Endothelial cell of umbilical vein (primary cell): ENCODE results near the gene ETNK1. TPM values are rescaled to one million over a fixed set of nuclear protein-coding genes. Genes with fewer than 3 reads are reported as not detected.

ENCODE experiments used
- BruUV-seq: library from RNA; stranded (reverse); fragments of 400-500 nt; replicated peaks from 2 replicates; lab custom pipeline; 2021; lab: Mats Ljungman, UMichigan
- CTCF ChIA-PET: fragments of 300-600, 350-600 bp; sonication (Branson Sonifier 250); formaldehyde crosslinking; loops from one replicate; lab custom pipeline; 2021; ENCODE audit warnings: antibody characterized with exemption, inconsistent platforms; lab: Charles Lee
- POLR2A ChIA-PET: fragments of 300-600, 350-600 bp; sonication (Branson Sonifier 250); formaldehyde crosslinking; loops from one replicate; lab custom pipeline; 2021; ENCODE audit warnings: antibody characterized with exemption, inconsistent platforms; lab: Charles Lee
- DNase-seq: peaks from one replicate; pipeline ENCODE4 v3.0.0-alpha.2; 2011; ENCODE audit warnings: low read depth, low spot score
- FAIRE-seq: peaks from 2 replicates; lab custom pipeline; 2011; peaks lifted over from hg19 to GRCh38; lab: Jason Lieb, UNC
- H2AFZ ChIP-seq: 2 replicates; pipeline ENCODE4 v1.6.0; 2012; ENCODE audit warnings: low read depth, low read length, control low read depth, inconsistent platforms
- H3K27ac ChIP-seq: 2 replicates; pipeline ENCODE4 v1.5.1; 2011; ENCODE audit warnings: low read depth, mild to moderate bottlenecking, control low read depth, low read length, moderate library complexity; ENCODE audit not compliant: insufficient read depth
- H3K27me3 ChIP-seq, 2 experiments: 2 replicates each; pipeline versions ENCODE4 v1.6.0 to v1.6.1; 2011; ENCODE audit warnings: low read length in 2 of 2, mixed read lengths in 1 of 2; ENCODE audit not compliant: control insufficient read depth in 2 of 2, insufficient read depth in 2 of 2
- H3K36me3 ChIP-seq, 2 experiments: 2 replicates in 1 of 2; 3 replicates in 1 of 2; pipeline ENCODE4 v1.5.1; 2011; ENCODE audit warnings: low read length in 2 of 2, mild to moderate bottlenecking in 1 of 2, moderate library complexity in 1 of 2; ENCODE audit not compliant: control insufficient read depth in 2 of 2, insufficient read depth in 2 of 2; ENCODE audit errors: extremely low read depth in 1 of 2
- H3K4me1 ChIP-seq: 3 replicates; pipeline ENCODE4 v1.5.1; 2011; ENCODE audit warnings: mild to moderate bottlenecking, low read length; ENCODE audit not compliant: control insufficient read depth, insufficient read depth; ENCODE audit errors: extremely low read depth
- H3K4me2 ChIP-seq: 2 replicates; pipeline ENCODE4 v1.6.1; 2011; ENCODE audit warnings: low read length, control low read depth, mixed read lengths; ENCODE audit not compliant: insufficient read depth
- H3K4me3 ChIP-seq, 3 experiments: fragments of 200-600 bp in 1 of 3; sonication (generic), shearing (Covaris generic) in 1 of 3; replicated peaks in 1 of 3; 2 replicates each; pipeline ENCODE4 v1.5.1; 2011 to 2016; ENCODE audit warnings: control low read depth in 3 of 3, low read length in 3 of 3, mild to moderate bottlenecking in 2 of 3, inconsistent platforms in 1 of 3, low read depth in 1 of 3, moderate library complexity in 1 of 3; ENCODE audit not compliant: insufficient read depth in 1 of 3
- H3K79me2 ChIP-seq: 2 replicates; pipeline ENCODE4 v1.6.0; 2012; ENCODE audit warnings: low read length, inconsistent platforms; ENCODE audit not compliant: control insufficient read depth, insufficient read depth
- H3K9ac ChIP-seq: replicated peaks from 2 replicates; pipeline ENCODE3; 2011; ENCODE audit warnings: low read length, control low read depth; ENCODE audit not compliant: insufficient read depth; ENCODE audit errors: extremely low read depth
- H3K9me1 ChIP-seq: replicated peaks from 3 replicates; pipeline ENCODE4 v1.6.0; 2011; ENCODE audit warnings: mild to moderate bottlenecking, low read length; ENCODE audit not compliant: control insufficient read depth, insufficient read depth; ENCODE audit errors: extremely low read depth
- H3K9me3 ChIP-seq: replicated peaks from 2 replicates; pipeline ENCODE4 v1.5.1; 2012; ENCODE audit warnings: low read length, inconsistent platforms; ENCODE audit not compliant: control insufficient read depth, insufficient read depth
- H4K20me1 ChIP-seq: replicated peaks from 2 replicates; pipeline ENCODE3; 2011; ENCODE audit warnings: mild to moderate bottlenecking, low read length; ENCODE audit not compliant: control insufficient read depth, insufficient read depth; ENCODE audit errors: extremely low read depth
- CTCF ChIP-seq, 2 donors: IDR thresholded peaks; 1 replicate in 1 of 2; 2 replicates in 1 of 2; pipeline ENCODE4 v1.5.1; 2011; ENCODE audit warnings: low read length in 2 of 2, mild to moderate bottlenecking in 2 of 2, moderate library complexity in 2 of 2, control low read depth in 1 of 2, inconsistent platforms in 1 of 2, low read depth in 1 of 2; ENCODE audit not compliant: insufficient read depth in 1 of 2; ENCODE audit errors: extremely low read depth in 1 of 2
- EZH2 ChIP-seq: IDR thresholded peaks from 2 replicates; pipeline ENCODE4 v1.6.1; 2012; ENCODE audit warnings: borderline replicate concordance, low read depth, mild to moderate bottlenecking, moderate library complexity, low read length, inconsistent platforms; ENCODE audit not compliant: severe bottlenecking
- FOS ChIP-seq: IDR thresholded peaks from 2 replicates; pipeline ENCODE4 v1.6.1; 2011; ENCODE audit warnings: mild to moderate bottlenecking, low read length, moderate library complexity, borderline replicate concordance; ENCODE audit not compliant: insufficient read depth
- JUN ChIP-seq: IDR thresholded peaks from 2 replicates; pipeline ENCODE4 v1.6.1; 2011; ENCODE audit warnings: borderline replicate concordance, low read depth; ENCODE audit not compliant: insufficient read length, insufficient read depth
- MAX ChIP-seq: IDR thresholded peaks from 2 replicates; pipeline ENCODE4 v1.6.1; 2011; ENCODE audit not compliant: insufficient read depth, insufficient read length
- MYC ChIP-seq: IDR thresholded peaks from one replicate; pipeline ENCODE4 v1.6.1; 2011; ENCODE audit warnings: mild to moderate bottlenecking, low read depth, low read length
- POLR2A ChIP-seq: IDR thresholded peaks from 2 replicates; pipeline ENCODE4 v1.6.1; 2012; ENCODE audit warnings: low read depth, mild to moderate bottlenecking, control low read depth, low read length
- POLR2AphosphoS5 ChIP-seq: IDR thresholded peaks from 2 replicates; pipeline ENCODE4 v1.6.1; 2012; ENCODE audit warnings: low read depth, mild to moderate bottlenecking, control low read depth, low read length, moderate library complexity; ENCODE audit not compliant: insufficient read depth
- dilution Hi-C: fragments of 300-500 bp; cut with MboI; formaldehyde crosslinking; loops from one replicate; pipeline ENCODE4 v1.15.0; 2019; ENCODE audit warnings: low sequenced_read_pairs; ENCODE audit not compliant: extremely low pct_ligation_motif_present
- intact Hi-C: fragments of 100-400 bp; cut with micrococcal nuclease; formaldehyde crosslinking; loops from one replicate; pipeline ENCODE4 v1.10.0; 2022
- polyA plus RNA-seq, 4 experiments: library from polyadenylated mRNA; depleted of rRNA in 3 of 4; stranded (reverse) in 3 of 4; unstranded in 1 of 4; fragments of >200 nt; gene quantifications; 2 replicates each; pipeline versions ENCODE4 v1.2.1 to v1.2.3, GENCODE V29; 2011 to 2012; ENCODE audit warnings: missing spikeins in 1 of 4
- total RNA-seq: library from RNA; stranded (reverse); gene quantifications from 2 replicates; pipeline ENCODE4 v1.2.3, GENCODE V29; 2021

Gene ETNK1
- total and polyA plus RNA-seq, 2 donors (not counting 3 experiments of a cell fraction or from before 2014, with no cell fraction given) = 11.4 to 68.4 TPM

GRCh38 chr12:22715254-22715653, 90.3 kb downstream of the ETNK1 start:
- no peak overlapping the region for H3K27ac ChIP-seq
- no peak overlapping the region for H3K9ac ChIP-seq
- CTCF ChIA-PET = interaction anchor here (1.3 kb wide), 1 partner anchor 30 kb away, joined by 4 read pairs; no protein-coding TSS in a partner anchor
- H3K4me1 ChIP-seq = no peaks in the 10 kb centered on the region
- BruUV-seq = no TSS peak
- no peak for DNase-seq
- dilution Hi-C loops (no loop called here), intact Hi-C loops (no loop called here)
- H4K20me1 ChIP-seq = no peaks in the 10 kb centered on the region
- H3K79me2 ChIP-seq = no peaks in the 10 kb centered on the region
- H3K4me3 ChIP-seq = no peak overlapping the region
- H3K36me3 ChIP-seq = no peaks in the 10 kb centered on the region
- no peak for FAIRE-seq
- H3K9me1 ChIP-seq = no peaks in the 10 kb centered on the region
- TF ChIP-seq POLR2A (no peak), MYC (no peak), MAX (no peak), FOS (no peak), JUN (no peak), POLR2AphosphoS5 (no peak), EZH2 (no peak), CTCF (IDR thresholded peaks at IDR 0.05; ENCODE audit: extremely low read depth in 1 of 2, insufficient read depth in 1 of 2, low read depth in 1 of 2, low read length in 2 of 2) (no peak)
- no peaks in the 10 kb centered on the region for H3K9me3 ChIP-seq
- POLR2A ChIA-PET = no interaction called here
- H2AFZ ChIP-seq = no peak overlapping the region
- no peaks in the 10 kb centered on the region for H3K27me3 ChIP-seq
- H3K4me2 ChIP-seq = no peak overlapping the region
